ENCODE data around the gene ATP5F1D. TPM values are rescaled to one million over a fixed set of nuclear protein-coding genes. Genes with fewer than 3 reads are reported as not detected.

The ATP5F1D gene
- total RNA-seq, 2 donors from 2014 or later, result 156 to 157 TPM

DNA sequence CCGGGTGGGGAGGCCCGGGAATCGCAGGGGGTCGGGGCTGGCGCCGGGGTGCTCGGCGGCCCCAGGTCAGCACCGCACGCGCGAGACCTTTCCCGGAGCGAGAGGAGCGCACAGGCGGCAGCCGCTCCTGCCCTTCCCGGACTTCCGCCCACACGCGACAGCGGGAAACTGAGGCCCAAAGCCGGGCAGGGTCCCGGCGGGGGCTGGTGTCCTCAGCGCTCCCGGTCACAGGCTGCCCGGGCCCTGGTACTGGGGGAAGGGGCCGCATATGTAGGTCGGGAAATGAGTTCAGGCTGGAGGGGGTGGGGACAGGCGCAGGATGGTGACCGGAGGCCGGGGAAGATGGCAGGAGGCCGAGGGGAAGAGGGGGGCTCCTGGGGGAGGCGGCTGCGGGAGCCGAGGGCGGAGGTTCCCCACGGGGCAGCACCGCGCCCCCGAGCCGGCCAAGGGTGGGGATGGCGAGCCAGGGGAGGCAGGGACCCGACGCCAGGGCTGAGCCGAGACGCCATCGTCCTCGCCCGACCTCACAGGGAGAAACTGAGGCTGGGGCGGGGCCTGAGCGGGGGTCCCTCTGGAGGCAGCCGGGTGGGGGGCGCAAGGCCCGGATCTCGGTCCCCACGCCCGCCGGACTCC, 4.4 kb upstream of the ATP5F1D start:
- no peak for ATAC-seq
- WGBS, 2 donors, result 0 to 1% methylated on average over 11 to 55 of the region's 60 CpGs
- peaks cover 57% of the 10 kb centered on the region for H3K4me1 ChIP-seq
- intact Hi-C loops (cut with DNase I), result no loop called here
- no peaks in the 10 kb centered on the region for H3K9me3 ChIP-seq
- no peaks in the 10 kb centered on the region for H3K27me3 ChIP-seq
- peak in 1 of 4 donors; percentile 38 for DNase-seq
- H3K4me3 ChIP-seq, result no peak overlapping the region
- no peaks in the 10 kb centered on the region for H3K36me3 ChIP-seq (replicated peaks in 1 of 2; ENCODE audit: insufficient read depth in 1 of 2, low read depth in 2 of 2)
- TF ChIP-seq POLR2A (IDR thresholded peaks at IDR 0.05), result no peak
- TF ChIP-seq, protein P1, sequence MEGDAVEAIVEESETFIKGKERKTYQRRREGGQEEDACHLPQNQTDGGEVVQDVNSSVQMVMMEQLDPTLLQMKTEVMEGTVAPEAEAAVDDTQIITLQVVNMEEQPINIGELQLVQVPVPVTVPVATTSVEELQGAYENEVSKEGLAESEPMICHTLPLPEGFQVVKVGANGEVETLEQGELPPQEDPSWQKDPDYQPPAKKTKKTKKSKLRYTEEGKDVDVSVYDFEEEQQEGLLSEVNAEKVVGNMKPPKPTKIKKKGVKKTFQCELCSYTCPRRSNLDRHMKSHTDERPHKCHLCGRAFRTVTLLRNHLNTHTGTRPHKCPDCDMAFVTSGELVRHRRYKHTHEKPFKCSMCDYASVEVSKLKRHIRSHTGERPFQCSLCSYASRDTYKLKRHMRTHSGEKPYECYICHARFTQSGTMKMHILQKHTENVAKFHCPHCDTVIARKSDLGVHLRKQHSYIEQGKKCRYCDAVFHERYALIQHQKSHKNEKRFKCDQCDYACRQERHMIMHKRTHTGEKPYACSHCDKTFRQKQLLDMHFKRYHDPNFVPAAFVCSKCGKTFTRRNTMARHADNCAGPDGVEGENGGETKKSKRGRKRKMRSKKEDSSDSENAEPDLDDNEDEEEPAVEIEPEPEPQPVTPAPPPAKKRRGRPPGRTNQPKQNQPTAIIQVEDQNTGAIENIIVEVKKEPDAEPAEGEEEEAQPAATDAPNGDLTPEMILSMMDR (IDR thresholded peaks at IDR 0.05), result no peak
- no peak overlapping the region for H3K27ac ChIP-seq

GRCh38 chr19:1237754-1238368, 3.7 kb upstream of the ATP5F1D start, which contains the start of gene CBARP:
TSS of gene CBARP (minus strand) at chr19:1238005. CDS start at chr19:1236100, 1,905 bp downstream.
- Histone ChIP-seq H3K27ac (peak within 1 kb of the TSS in 1 of 4 donors; percentile 81), H3K36me3 (replicated peaks in 1 of 2; ENCODE audit: insufficient read depth in 1 of 2, low read depth in 2 of 2) (no peaks in the 10 kb centered on the region), H3K27me3 (no peaks in the 10 kb centered on the region), H3K9me3 (no peaks in the 10 kb centered on the region), H3K4me1 (peaks cover 57% of the 10 kb centered on the region), H3K4me3 (no peak within 1 kb of the TSS)
- peak; percentile 2 for ATAC-seq
- TF ChIP-seq, protein P1 (IDR thresholded peaks at IDR 0.05), result no peak
- no peak for TF ChIP-seq POLR2A (IDR thresholded peaks at IDR 0.05)
- DNase-seq, result peak in 2 of 4 donors; percentile 40 to 65
- WGBS, 2 donors, result 0% methylated on average over 31 of the region's 87 CpGs; no CpG with 5 or more reads in 1 of the 2 donors
- intact Hi-C loops (cut with DNase I), result no loop called here

DNA sequence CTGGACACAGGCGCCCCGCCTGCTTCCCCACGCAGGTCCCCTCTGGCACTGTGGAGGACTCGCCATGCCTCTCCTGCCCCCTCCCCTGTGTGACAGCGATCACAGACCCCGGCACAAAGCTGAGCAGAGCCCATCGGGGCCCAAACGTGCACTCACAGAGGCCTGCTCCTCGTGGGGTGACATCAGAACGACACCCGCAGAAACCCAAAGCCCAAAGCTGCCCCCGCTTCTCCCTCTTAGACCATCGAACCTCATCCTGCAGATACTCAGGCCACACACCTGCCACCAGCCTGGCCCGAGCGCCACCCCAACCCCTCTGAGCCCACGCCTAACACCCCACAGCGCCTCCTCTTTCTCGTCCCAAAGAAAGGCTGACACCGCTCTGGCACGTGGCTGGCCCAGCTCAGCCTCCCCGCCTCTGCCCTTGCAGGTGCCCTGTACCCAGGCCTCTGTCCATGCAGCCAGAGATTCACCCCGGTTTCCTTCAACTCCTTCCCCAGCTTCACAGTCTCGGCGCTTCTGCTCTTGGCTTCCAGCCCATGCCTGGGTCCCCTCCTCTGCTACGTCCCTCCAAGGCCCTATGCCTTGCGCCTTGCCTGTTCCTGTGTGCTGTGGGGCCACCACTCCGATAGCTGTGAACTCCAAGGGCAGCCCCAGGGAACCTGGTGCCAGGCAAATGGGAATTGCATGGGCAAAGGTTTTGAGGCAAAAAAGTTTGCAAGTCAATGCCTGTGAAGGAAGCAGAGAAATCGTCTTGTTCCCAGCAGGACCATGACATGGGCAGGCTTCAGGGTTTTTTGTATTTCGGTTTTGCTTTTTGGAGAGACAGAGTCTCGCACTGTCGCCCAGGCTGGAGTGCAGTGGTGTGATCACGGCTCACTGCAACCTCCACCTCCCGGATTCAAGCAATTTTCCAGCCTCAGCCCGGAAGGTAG, 2.9 kb upstream of the ATP5F1D start:
- no peaks in the 10 kb centered on the region for H3K9me3 ChIP-seq
- H3K27me3 ChIP-seq, result no peaks in the 10 kb centered on the region
- TF ChIP-seq, protein P1 (IDR thresholded peaks at IDR 0.05), result no peak
- TF ChIP-seq POLR2A (IDR thresholded peaks at IDR 0.05), result no peak
- ATAC-seq (no peak), DNase-seq (no peak)
- no peak overlapping the region for H3K4me3 ChIP-seq
- H3K36me3 ChIP-seq (replicated peaks in 1 of 2; ENCODE audit: insufficient read depth in 1 of 2, low read depth in 2 of 2), result no peaks in the 10 kb centered on the region
- 70 to 78% methylated on average over 32 to 34 of the region's 34 CpGs for WGBS, 2 donors
- peaks cover 57% of the 10 kb centered on the region for H3K4me1 ChIP-seq
- H3K27ac ChIP-seq, result peak overlapping the region in 1 of 4 donors; percentile 81
- intact Hi-C loops (cut with DNase I), result no loop called here

DNA sequence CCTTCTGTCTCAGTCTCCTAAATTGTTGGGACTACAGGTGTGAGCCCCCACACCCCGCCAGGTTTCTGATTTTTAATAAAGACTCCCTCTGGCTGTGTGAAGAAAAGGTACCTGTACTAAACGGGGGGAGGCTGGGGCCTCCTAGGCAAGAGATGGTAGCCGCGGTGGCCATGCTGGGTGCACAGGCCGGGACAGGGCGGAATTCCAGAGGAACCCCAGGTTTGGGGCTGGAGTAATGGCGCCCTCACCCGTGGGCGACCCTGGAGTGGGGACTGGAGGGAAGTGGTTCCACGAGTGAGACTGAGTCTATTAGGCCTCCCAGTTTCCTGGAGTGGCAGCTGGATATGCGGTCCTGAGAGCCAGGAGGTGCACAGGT, 2.1 kb upstream of the ATP5F1D start:
- H3K4me1 ChIP-seq, result peaks cover 57% of the 10 kb centered on the region

More for the DNA sequence above, 2.1 kb upstream of the ATP5F1D start:
- Histone ChIP-seq H3K27me3 (no peaks in the 10 kb centered on the region), H3K27ac (peak overlapping the region; percentile 26 to 100 (median 80)), H3K4me3 (no peak overlapping the region), H3K9me3 (no peaks in the 10 kb centered on the region), H3K36me3 (replicated peaks in 1 of 2; ENCODE audit: insufficient read depth in 1 of 2, low read depth in 2 of 2) (no peaks in the 10 kb centered on the region)
- TF ChIP-seq, protein P1 (IDR thresholded peaks at IDR 0.05), result no peak
- no peak for TF ChIP-seq POLR2A (IDR thresholded peaks at IDR 0.05)
- intact Hi-C loops (cut with DNase I), result no loop called here
- no peak for ATAC-seq
- no peak for DNase-seq
- WGBS, 2 donors, result 78 to 84% methylated on average over 9 to 11 of the region's 11 CpGs

All from body of pancreas (tissue), 4 donors.